Testis (tissue), 3 donors: ENCODE results near the gene WDR37. TPM values are rescaled to one million over a fixed set of nuclear protein-coding genes. Genes with fewer than 3 reads are reported as not detected.

ENCODE experiments used
- DNase-seq: peaks from one replicate; pipeline ENCODE4 v3.0.0-alpha.2; 2019
- H3K27ac ChIP-seq, 2 donors: fragments of 200-600 bp; sonication (generic); one replicate each; pipeline ENCODE4 v1.5.1; 2019
- H3K27me3 ChIP-seq: fragments of 200-600 bp; sonication (generic); one replicate; pipeline ENCODE4 v1.5.1; 2019
- H3K36me3 ChIP-seq: fragments of 200-600 bp; sonication (generic); one replicate; pipeline ENCODE4 v1.5.1; 2017; ENCODE audit warnings: low read depth; ENCODE audit errors: missing control alignments
- H3K4me1 ChIP-seq: fragments of 200-600 bp; sonication (generic); one replicate; pipeline ENCODE4 v1.5.1; 2019
- H3K4me3 ChIP-seq, 2 donors: fragments of 200-600 bp; sonication (generic); one replicate each; pipeline ENCODE4 v1.5.1; 2017 to 2019
- H3K9me3 ChIP-seq: fragments of 200-600 bp; sonication (generic); one replicate; pipeline ENCODE4 v1.5.1; 2017
- CTCF ChIP-seq, 3 experiments: fragments of 450-650 bp in 2 of 3; fragments of 200-600 bp in 1 of 3; sonication (generic) in 1 of 3; IDR thresholded peaks; one replicate each; pipeline ENCODE4 v1.5.1; 2016 to 2019; ENCODE audit warnings: antibody characterized with exemption in 3 of 3, mild to moderate bottlenecking in 2 of 3, moderate library complexity in 1 of 3
- POLR2A ChIP-seq: fragments of 450-650 bp; IDR thresholded peaks from one replicate; pipeline ENCODE4 v1.6.1; 2017; ENCODE audit warnings: antibody characterized with exemption, mild to moderate bottlenecking, moderate library complexity
- WGBS, 2 donors: methylation state at CpG; one replicate each; pipeline ENCODE4 v1.1.5; 2018; 5-methylcytosine and 5-hydroxymethylcytosine counted together
- intact Hi-C: fragments of 100-400 bp; cut with DNase I; formaldehyde crosslinking; loops from one replicate; pipeline ENCODE4 v1.15.1; 2023; ENCODE audit warnings: low total_unique reads
- polyA plus RNA-seq: library from polyadenylated mRNA; stranded (reverse); fragments of 350-450 nt; fragmentation: Illumina TruSeq; extraction: RNeasy Lipid Tissue Mini Kit (QIAGEN cat#74804); gene quantifications from one replicate; pipeline ENCODE4 v1.2.3, GENCODE V29; 2014; ENCODE audit warnings: low read depth, low replicate concordance; ENCODE audit not compliant: insufficient read depth
- total RNA-seq, 2 donors: library from RNA; depleted of rRNA; stranded (reverse); fragments of >200 nt; gene quantifications; one replicate each; pipeline ENCODE4 v1.2.3, GENCODE V29; 2016

Gene WDR37
- total and polyA plus RNA-seq, 3 donors from 2014 or later, result 29.3 to 46.9 (median 40.2) TPM

GRCh38 chr10:1137499-1138163 is 81.4 kb downstream of the WDR37 start:
- 81 to 87% methylated on average over 6 to 10 of the region's 10 CpGs for WGBS, 2 donors
- H3K9me3 ChIP-seq, result no peaks in the 10 kb centered on the region
- H3K27me3 ChIP-seq, result no peaks in the 10 kb centered on the region
- no peak for DNase-seq
- no peak for TF ChIP-seq CTCF (IDR thresholded peaks at IDR 0.05)
- TF ChIP-seq POLR2A, result no peak
- H3K4me1 ChIP-seq, result no peaks in the 10 kb centered on the region
- no peak overlapping the region for H3K27ac ChIP-seq
- H3K4me3 ChIP-seq, result no peak overlapping the region
- no peaks in the 10 kb centered on the region for H3K36me3 ChIP-seq
- intact Hi-C loops, result no loop called here

GRCh38 chr10:1138529-1138928 is 82.3 kb downstream of the WDR37 start:
- no peak for DNase-seq
- Histone ChIP-seq H3K27me3 (no peaks in the 10 kb centered on the region), H3K9me3 (no peaks in the 10 kb centered on the region), H3K27ac (no peak overlapping the region), H3K4me1 (no peaks in the 10 kb centered on the region), H3K4me3 (no peak overlapping the region), H3K36me3 (no peaks in the 10 kb centered on the region)
- intact Hi-C loops, result no loop called here
- TF ChIP-seq POLR2A, result no peak
- no peak for TF ChIP-seq CTCF (IDR thresholded peaks at IDR 0.05)
- WGBS, 2 donors, result 78 to 81% methylated on average over 1 of the region's 1 CpG

- no peaks in the 10 kb centered on the region for H3K36me3 ChIP-seq
- TF ChIP-seq CTCF (IDR thresholded peaks at IDR 0.05) (no peak), POLR2A (no peak)
- intact Hi-C loops, result no loop called here
- DNase-seq, result no peak
- no peaks in the 10 kb centered on the region for H3K4me1 ChIP-seq
- 71 to 81% methylated on average over 7 of the region's 7 CpGs for WGBS, 2 donors
- H3K27me3 ChIP-seq, result no peaks in the 10 kb centered on the region
- H3K27ac ChIP-seq, result no peak overlapping the region
- H3K9me3 ChIP-seq, result no peaks in the 10 kb centered on the region
- no peak overlapping the region for H3K4me3 ChIP-seq
These were observed 85.1 kb downstream of the WDR37 start for GRCh38 chr10:1141261-1141660.

GRCh38 chr10:1141701-1142100 is 85.5 kb downstream of the WDR37 start:
- intact Hi-C loops, result no loop called here
- Histone ChIP-seq H3K4me1 (no peaks in the 10 kb centered on the region), H3K9me3 (no peaks in the 10 kb centered on the region), H3K36me3 (no peaks in the 10 kb centered on the region), H3K27ac (no peak overlapping the region), H3K4me3 (no peak overlapping the region), H3K27me3 (no peaks in the 10 kb centered on the region)
- no peak for TF ChIP-seq POLR2A
- TF ChIP-seq CTCF (IDR thresholded peaks at IDR 0.05), result no peak
- DNase-seq, result no peak
- WGBS, 2 donors, result 95 to 96% methylated on average over 8 to 11 of the region's 11 CpGs

GRCh38 chr10:1142596-1142995 is 86.4 kb downstream of the WDR37 start:
- no peaks in the 10 kb centered on the region for H3K9me3 ChIP-seq
- 60 to 74% methylated on average over 3 of the region's 3 CpGs for WGBS, 2 donors
- DNase-seq, result no peak

More at GRCh38 chr10:1142596-1142995, 86.4 kb downstream of the WDR37 start:
- H3K36me3 ChIP-seq, result no peaks in the 10 kb centered on the region
- no peaks in the 10 kb centered on the region for H3K27me3 ChIP-seq
- intact Hi-C loops, result no loop called here
- no peak for TF ChIP-seq POLR2A
- no peak for TF ChIP-seq CTCF (IDR thresholded peaks at IDR 0.05)
- H3K4me1 ChIP-seq, result no peaks in the 10 kb centered on the region
- no peak overlapping the region for H3K27ac ChIP-seq
- H3K4me3 ChIP-seq, result no peak overlapping the region
